GM19238 (cell line): Measurements from ENCODE around the gene NQO1.

Experiments used
- DNase-seq: peaks from one replicate; pipeline ENCODE4 v3.0.0; 2011; ENCODE audit warnings: low spot score; ENCODE audit not compliant: insufficient read length

Gene NQO1

DNA sequence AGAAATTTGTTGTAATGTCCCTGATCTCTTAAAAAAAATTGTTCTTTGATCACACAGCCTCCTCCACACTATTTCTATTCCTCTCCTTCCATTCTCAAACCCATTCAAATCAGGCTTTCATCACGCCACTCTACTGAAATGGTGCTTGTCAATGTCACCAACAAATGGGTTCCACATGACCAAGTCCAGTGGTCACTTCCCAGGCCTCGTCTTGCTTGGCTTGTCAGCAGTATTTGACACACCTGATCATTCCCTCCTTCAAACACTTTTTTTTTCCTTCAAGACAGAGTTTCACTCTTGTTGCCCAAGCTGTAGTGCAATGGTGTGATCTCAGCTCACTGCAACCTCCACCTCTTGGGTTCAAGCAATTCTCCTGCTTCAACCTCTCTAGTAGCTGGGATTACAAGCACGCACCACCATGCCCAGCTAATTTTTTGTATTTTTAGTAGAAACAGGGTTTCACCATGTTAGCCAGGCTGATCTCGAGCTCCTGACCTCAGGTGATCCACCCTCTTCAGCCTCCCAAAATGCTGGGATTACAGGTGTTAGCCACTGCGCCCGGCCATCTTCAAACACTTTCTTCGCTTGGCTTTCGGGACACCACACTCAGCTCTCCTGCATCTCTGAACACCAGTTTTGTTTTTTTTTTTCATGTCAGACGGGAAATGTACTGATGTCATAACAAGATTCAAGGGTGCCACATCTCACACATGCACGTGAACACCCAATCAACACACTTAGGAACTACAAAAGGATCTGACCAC is 18.3 kb downstream of the NQO1 start:
- DNase-seq = no peak

DNA sequence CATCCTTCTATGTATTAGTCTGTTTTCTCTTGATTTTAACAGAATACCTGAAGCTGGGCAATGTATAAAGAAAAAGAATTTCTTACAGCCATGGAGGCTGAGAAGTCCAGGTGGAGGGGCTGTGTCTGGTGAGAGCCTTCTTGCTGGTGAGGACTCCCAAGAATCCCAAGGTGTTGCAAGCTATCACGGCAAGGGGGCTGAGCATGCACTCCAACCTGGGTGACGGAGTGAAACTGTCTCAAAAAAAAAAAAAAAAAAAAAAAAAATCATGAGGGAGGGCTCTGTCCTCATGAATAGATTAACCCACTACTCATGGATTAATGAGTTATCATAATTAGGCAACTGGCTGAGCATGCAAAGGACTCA is 19.4 kb downstream of the NQO1 start:
- DNase-seq = no peak

DNA sequence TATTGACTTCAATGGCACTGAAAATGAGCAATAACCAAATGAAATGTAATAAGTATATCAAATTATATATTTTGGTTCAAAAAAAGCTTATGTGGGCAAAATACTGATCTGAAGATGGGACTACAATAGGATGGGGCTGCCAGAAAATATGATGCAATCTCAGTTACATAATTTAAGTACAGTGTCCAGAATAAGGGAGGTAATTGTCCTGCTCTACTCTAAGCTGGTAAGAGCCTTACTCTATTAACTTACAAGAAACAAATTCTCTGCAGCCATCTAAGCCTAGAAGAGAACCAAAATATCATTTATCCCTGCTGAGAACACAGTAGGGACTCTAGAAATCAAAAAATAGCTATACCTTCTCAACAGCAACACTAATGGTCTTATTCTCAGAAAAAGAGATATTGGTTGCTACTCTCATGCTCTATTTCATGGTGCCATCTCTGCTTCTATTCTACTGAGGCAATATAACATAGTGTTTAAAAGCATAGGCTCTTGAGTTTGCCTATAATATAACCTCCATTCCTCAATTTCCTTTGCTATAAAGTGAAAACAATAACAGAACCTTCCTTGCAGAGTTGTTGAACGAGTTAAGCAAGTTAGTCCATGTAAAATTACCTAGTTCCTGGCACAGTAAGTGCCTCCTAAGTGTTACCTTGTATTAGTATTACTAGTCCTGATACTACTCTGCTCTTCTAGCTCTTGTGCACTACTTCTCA is 19.9 kb downstream of the NQO1 start:
- DNase-seq = no peak

DNA sequence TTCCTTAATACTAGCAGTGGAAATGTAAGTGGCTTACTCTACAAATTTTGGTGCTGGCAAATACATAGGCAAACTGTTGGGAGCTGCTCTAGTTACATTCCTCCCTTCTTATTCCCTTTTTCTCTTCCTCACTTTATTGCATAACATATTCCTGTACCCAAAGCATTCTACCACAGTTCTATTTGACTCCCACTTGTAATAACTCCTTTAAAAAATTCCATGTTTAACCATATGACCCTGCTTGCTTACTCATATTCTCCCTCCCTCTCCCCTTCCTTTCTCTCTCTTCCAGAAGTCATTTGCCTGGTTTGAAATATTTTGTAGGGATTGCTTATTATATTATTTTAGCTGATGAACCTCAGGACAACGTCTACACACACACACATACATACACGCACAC is 22.7 kb downstream of the NQO1 start:
- DNase-seq = no peak

DNA sequence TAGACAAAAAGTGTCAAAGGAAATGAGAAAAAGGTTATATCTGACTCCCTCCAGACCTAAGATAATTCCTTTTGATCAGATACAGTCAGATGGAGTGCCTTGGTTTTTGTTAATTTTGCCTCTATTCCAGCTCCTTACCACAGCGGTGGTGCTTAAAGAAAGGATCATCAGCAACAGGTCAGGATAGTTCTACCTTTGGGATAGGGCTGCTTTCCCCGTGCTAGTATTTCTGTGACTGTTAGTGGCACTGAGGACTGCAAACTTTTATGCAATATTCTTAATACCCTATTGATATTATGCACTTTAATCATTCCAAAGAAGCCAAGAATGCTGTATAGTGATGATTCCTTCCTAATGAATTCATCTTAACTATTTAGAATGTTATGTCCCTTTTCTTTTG is 24.5 kb downstream of the NQO1 start:
- no peak for DNase-seq

DNA sequence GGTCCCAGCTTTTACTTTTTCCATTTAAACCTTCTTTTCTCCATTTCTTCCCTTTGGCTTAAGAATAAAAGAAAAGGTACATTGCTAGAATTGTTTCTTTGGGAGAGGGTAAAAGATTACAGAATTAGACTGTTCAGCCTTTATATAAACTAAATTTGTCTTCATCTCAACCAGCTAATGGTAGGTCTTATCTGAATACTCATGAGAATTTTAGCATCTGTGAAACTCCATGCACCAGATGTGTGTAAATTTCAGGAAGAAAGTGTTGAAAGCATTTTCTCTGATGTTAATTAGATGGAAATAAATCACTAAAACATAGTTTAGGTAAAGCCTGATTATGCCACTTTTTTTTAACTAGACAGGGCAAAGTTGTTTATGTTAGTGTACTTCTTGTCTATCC is 24.9 kb downstream of the NQO1 start:
- DNase-seq = no peak

DNA sequence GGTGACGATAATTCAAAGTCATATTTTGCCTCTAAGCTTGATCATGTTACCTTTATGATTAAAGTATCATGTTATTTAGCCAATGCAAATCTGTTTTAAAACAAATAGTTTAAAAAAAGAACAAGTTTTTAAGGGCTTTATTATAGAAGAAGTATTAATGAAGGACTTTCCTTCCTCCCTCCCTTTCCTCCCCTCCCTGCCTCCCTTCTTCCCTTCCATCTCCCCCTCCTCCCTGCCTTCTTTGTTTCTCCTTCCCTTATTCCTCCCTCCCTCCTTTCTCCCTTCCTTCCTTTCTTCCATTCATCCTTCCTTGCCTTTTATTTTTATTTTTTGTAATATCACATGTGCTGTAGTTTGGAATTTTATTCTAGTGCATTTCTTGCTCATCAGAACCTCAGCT is 26.4 kb downstream of the NQO1 start:
- no peak for DNase-seq

DNA sequence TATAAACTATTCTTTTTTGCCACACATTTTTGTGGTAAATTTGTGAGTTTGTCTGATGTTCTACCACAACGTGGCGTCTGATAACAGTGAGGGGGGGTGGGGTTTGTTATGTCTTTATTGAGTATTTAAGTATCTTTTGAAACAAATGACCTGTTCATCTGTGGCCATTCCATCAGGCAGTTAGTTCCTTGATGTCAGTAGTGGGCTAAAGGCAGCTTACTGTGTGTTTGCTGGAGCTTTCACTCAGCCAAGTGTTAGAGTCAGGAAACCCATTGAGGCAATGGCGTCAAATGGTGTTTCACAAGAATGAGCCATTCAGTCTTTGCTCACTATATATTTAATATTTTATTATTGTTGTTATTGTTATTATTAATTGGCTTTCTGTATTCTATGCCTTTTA is 28.0 kb downstream of the NQO1 start:
- no peak for DNase-seq

DNA sequence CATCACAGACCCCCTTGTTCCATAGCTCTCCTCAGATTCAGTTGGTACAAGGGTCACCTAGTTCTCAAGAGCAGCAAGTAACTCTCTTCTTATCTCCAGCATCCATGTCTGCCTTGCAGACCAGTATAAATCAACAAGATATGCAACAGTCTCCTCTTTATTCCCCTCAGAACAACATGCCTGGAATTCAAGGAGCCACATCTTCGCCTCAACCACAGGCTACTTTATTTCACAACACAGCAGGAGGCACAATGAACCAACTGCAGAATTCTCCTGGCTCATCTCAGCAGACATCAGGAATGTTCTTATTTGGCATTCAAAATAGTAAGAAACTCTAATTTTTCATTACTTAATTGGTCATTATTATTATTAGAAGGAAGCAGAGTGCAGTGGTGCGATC is 32.4 kb downstream of the NQO1 start:
- DNase-seq = no peak

DNA sequence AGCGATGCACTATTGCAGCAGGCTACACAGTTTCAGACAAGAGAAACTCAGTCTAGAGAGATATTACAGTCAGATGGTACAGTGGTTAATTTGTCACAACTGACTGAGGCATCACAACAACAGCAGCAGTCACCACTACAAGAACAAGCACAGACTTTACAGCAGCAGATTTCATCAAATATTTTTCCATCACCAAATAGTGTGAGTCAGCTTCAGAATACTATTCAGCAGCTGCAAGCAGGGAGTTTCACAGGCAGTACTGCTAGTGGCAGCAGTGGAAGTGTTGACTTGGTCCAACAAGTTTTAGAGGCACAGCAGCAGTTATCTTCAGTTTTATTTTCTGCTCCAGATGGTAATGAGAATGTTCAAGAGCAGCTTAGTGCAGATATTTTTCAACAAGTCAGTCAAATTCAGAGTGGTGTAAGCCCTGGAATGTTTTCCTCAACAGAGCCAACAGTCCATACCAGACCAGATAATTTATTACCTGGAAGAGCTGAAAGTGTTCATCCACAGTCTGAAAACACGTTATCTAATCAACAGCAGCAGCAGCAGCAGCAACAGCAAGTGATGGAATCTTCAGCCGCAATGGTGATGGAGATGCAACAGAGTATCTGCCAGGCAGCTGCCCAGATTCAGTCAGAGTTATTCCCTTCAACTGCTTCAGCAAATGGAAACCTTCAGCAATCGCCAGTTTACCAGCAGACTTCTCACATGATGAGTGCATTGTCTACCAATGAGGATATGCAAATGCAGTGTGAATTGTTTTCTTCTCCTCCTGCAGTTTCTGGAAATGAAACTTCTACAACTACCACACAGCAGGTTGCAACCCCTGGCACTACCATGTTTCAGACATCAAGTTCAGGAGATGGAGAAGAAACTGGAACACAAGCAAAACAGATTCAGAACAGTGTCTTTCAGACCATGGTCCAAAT is 34.1 kb downstream of the NQO1 start:
- DNase-seq = no peak

DNA sequence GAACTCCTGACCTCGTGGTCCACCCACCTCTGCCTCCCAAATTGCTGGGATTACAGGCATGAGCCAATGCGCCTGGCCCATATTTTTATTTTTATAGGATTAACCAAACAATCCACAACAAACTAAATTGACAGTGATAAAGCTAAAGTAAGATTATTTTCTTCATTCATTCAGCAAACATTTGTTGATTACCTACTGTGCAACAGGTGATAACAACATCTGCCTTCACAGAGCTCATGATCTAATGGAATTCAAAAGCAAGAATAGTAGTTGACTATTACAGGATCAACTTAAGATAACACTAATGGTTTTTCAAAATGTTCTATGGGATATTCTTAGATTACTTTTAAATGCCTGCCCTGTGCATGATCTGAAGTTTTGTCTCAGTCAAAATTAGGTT is 37.8 kb downstream of the NQO1 start:
- DNase-seq = no peak

DNA sequence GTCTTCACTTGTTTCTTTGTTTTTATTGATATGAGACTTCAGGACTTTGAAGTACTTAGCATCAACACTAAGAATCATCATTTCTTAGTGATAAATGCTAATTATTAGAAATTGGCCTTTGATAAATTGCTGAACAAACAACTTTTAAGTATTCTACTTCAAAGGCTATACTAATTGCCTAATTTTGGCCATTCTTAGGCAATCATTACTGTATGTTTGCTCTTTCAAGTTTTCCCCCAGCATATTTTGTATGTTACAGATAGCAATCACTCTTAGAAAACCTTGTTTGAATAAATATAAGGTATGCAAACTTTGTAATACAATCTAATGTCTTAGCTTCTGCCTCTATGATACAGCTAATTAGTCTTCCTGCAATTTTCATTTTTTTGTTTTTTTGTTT is 46.0 kb downstream of the NQO1 start:
- no peak for DNase-seq

DNA sequence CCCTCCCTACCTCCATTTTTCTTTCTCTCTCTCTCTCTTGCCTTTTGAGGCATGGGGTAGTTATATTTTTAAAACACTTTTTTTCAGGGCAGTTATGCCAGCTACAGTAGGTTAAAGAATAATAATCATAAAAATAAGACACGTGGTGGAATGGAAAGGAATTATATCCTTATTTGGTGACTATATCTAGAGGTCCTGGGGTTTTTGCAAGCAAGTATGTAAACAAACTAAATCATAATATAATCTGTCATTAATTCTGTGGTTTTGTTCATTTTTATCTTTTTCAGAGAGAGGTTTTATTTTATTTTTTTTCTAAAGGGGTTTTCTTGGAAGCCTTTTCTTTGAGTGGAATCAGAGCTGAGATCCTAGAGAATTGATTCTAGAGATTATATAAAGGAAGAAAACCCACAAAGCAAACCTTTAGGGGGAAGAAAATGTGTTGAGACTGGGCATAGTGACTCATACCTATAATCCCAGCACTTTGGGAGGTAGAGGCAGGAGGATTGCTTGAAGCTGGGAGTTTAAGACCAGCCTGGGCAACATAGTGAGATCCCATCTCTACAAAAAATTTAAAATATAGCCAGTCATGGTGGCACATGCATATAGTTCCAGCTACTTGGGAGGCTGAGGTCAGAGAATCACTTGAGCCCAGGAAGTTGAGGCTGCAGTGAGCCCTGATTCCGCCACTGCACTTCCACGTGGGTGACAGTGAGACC is 53.2 kb downstream of the NQO1 start:
- DNase-seq = no peak

DNA sequence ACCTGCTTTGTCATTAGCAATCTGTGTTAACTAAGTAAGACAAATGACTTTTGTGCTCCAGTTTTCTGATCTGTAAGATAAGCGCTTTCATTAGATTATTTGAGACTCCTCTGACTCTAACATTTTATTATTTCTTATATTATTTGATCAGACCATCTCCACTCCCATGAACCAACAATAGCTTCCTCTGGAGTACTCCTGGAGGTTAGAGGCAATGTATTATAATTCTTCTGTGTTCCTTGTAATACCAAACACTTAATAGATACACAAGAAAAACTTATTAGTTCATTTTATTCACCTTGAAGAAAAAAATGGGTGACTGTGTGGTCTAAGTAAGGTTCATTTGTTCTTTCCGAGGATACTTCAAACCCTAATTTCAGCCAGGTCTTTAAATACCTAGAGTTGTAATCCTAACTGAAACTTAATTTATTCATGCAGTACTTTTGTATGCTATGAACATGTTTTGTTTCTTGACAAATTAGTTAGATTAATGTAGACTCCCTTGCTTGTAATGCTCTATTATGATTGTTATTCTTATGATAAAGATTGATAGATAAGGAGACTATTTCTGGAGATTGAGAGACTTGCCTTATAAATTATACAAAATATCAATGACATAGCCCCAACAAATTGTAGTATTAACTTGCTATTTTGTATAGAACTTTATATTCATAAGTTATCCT is 53.9 kb downstream of the NQO1 start:
- no peak for DNase-seq

DNA sequence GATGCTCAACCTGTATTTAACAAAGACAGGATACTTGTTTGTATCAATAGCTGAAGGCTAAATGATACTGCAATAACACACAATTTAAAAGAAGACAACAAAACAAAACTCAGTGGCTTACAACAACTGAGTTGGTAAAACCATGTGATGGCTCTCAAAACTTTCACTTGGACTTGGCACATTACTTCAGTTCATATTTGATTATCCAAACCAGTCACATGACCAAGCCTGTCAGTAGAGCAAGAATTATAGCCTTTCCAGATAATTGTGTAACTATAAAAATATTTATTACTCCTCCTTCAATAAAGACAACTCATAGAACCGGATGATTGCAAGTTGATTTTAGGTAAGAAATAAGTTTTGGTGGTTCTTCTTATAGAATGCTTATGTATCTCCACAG is 56.8 kb downstream of the NQO1 start:
- DNase-seq = no peak

DNA sequence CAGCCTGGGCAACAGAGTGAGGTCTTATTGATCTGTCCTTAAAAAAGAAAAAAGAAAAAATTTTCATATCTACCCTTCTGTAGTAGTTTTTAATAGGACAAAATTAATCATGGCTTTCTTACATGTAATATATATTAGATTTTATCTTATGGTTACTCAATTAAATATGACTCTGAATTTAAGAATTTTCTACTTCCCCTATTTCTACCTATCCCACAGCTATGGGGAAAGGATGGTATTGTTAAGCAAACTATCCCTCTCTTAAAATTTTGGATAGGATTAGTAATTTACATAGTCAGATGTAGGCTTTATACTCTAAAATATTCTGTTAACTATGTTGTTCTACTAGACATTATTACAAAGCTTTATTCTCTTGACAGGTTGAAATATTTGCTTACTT is 62.5 kb downstream of the NQO1 start:
- DNase-seq = no peak

DNA sequence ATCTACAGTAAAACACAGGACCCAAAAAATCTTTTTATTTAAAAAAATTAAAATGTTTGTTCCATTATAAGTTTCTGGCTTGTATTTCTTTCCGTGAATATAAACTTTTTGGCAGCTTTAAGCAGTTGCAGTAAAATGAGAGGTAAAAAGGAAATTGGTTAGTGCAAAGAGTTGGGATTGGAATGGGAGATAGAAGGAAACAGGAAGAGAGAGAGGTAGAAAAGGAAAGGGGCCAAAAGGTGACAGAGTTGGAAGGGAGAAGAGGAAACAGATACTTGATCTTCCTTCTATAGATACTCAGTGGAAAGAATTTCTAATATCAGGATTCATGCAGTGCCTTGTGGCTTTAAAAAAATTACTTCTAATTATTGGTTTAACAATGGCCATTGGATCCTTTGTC is 63.5 kb downstream of the NQO1 start:
- no peak for DNase-seq

DNA sequence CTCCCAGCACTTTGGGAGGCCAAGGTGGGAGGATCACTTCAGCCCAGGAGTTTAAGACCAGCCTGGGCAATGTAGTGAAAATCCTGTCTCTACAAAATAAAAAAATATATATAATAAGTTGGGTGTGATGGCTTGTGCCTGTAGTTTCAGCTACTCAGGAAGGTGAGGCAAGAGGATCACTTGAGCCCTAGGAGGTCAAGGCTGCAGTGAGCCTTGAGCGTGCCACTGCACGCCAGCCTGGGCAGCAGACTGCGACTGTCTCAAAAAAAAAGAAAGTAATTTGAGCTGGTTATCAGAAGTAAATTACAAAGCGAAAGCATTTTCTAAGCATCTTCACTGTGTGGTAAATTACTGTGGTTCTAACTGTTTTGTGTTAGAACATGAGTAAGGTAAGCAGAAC is 66.2 kb downstream of the NQO1 start:
- DNase-seq = no peak
